C4-2B (cell line): ENCODE measurements around the gene DNAJC9.

ENCODE experiments used
- H3K27ac ChIP-seq: fragments of 450-650 bp; 2 replicates; pipeline ENCODE4 v1.5.1; 2017
- ZFX ChIP-seq: fragments of 450-650 bp; IDR thresholded peaks from 2 replicates; pipeline ENCODE4 v1.6.1; 2017
- TF ChIP-seq, protein P1 (sequence below): fragments of 450-650 bp; conservative IDR thresholded peaks from 2 replicates; pipeline ENCODE4 v1.5.1; 2017; ENCODE audit warnings: mild to moderate bottlenecking

Gene DNAJC9

DNA sequence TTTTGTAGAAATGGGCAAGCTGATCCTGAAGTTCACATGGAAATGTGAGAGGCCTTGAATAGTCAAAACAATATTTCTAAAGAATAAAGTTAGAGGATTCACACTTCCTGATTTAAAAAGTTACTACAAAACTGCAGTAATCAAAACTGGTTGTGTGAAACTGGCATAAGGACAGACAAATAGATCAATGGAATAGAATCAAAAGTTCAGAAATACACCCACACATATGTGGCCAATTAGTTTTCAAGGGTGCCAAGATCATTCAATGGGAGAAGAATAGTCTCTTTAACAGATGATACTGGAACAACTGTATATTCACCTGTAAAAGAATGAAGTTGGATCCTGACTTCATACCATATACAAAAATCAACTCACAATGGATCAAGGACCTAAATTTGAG is 27.7 kb downstream of the DNAJC9 start:
- TF ChIP-seq, protein P1, sequence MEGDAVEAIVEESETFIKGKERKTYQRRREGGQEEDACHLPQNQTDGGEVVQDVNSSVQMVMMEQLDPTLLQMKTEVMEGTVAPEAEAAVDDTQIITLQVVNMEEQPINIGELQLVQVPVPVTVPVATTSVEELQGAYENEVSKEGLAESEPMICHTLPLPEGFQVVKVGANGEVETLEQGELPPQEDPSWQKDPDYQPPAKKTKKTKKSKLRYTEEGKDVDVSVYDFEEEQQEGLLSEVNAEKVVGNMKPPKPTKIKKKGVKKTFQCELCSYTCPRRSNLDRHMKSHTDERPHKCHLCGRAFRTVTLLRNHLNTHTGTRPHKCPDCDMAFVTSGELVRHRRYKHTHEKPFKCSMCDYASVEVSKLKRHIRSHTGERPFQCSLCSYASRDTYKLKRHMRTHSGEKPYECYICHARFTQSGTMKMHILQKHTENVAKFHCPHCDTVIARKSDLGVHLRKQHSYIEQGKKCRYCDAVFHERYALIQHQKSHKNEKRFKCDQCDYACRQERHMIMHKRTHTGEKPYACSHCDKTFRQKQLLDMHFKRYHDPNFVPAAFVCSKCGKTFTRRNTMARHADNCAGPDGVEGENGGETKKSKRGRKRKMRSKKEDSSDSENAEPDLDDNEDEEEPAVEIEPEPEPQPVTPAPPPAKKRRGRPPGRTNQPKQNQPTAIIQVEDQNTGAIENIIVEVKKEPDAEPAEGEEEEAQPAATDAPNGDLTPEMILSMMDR = no peak
- no peak overlapping the region for H3K27ac ChIP-seq

DNA sequence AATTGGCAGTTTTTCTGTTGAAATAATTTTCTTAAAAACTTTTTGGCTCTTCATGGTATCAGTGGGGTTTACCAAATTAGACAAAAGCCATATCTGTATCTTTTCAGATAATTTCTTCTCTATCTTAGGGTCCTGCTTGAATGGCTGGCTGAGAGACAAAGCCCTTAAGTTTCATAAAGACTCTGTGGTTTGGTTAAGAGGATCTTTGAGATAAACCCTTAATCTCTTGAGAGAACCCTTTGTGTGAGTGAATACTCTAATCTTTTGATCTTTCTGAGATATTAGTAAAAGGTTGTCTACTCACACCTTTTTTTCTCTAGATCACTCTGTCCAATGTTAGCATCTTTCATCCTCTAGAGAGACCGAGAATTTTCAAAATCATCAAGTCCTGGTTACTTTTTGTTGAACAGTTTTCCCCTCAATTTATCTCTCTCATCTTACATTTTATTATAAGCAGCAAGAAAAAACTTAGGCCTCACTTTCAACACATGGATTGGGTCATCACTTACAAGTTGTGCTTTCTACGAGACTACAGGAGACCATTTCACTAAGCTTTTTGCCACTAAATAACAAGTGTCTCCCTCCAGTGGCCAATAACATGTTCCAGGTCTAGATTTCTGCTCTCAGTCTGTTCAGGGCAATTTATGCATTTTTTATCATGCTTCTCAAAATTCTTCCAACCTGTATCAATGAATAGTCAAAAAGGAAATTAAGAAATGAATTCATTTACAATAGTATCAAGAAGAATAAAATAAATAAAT is 28.4 kb downstream of the DNAJC9 start:
- no peak overlapping the region for H3K27ac ChIP-seq
- no peak for TF ChIP-seq ZFX
- TF ChIP-seq, protein P1 = peak; percentile 66

DNA sequence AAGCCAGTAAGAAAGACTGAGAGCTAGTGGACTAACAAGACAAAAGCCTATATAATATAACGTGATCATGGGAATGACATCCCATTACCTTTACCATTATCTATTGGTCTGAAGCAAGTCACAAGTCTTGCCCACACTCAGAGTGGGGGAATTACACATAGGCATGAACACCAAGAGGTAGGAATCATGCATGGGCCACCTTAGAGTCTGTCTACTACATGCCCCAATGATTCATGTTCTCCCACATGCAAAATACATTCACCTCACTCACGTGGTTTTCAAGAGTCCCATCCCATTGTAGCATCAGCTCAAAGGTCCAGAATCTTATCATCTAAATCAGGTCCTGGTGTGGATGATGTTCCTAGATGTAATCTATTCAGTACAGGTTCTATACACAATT is 29.4 kb downstream of the DNAJC9 start:
- H3K27ac ChIP-seq = no peak overlapping the region
- no peak for TF ChIP-seq ZFX
- TF ChIP-seq, protein P1 = no peak

DNA sequence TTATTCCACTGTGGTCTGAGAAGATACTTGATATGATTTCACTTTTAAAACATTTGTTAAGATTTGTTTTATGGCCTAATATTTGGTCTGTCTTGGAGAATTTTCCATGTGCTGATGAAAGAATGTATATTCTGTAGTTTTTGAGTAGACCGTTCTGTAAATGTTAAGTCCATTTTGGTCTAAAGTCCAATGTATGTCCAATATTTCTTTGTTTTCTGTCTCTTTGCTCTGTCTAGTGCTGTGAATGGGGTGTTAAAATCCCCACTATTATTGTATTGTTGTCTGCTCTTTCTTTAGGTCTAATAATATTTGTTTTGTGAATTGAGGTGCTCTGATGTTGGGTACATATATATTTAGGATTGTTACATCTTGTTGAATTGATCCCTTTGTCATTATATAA is 31.3 kb downstream of the DNAJC9 start:
- TF ChIP-seq, protein P1 = no peak
- no peak for TF ChIP-seq ZFX
- H3K27ac ChIP-seq = no peak overlapping the region

DNA sequence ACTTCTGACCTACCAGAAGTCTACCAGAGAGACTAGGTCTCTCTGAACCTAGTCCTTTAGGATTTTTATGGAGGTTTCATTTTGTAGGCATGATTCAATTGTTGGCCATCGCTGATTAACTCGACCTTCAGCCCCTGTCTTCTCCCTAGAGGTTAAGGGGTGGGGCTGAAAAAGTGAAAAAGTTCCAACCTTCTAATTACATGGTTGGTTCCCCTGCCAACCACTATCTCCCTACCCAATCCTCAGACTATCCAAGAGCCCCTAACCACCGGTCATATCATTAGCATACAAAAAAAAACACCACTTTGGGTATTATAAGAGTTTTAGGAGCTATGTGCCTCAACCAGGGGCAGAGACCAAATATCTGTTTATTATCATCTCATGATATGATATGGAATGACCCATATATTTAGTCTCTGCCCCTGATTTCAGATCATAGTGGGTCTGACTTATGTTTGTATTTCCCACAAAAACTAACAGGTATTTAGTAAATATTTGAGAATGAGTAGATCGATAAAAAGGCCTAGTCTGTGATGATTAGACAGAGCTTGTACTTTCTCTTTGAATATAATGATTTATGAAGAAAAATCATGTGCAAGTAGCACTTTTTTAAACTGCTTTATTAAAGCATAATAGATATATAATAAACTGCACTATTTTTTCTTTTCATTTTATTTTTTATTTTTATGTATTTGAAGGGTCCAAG is 35.8 kb downstream of the DNAJC9 start:
- H3K27ac ChIP-seq = no peak overlapping the region
- TF ChIP-seq, protein P1 = no peak
- no peak for TF ChIP-seq ZFX

DNA sequence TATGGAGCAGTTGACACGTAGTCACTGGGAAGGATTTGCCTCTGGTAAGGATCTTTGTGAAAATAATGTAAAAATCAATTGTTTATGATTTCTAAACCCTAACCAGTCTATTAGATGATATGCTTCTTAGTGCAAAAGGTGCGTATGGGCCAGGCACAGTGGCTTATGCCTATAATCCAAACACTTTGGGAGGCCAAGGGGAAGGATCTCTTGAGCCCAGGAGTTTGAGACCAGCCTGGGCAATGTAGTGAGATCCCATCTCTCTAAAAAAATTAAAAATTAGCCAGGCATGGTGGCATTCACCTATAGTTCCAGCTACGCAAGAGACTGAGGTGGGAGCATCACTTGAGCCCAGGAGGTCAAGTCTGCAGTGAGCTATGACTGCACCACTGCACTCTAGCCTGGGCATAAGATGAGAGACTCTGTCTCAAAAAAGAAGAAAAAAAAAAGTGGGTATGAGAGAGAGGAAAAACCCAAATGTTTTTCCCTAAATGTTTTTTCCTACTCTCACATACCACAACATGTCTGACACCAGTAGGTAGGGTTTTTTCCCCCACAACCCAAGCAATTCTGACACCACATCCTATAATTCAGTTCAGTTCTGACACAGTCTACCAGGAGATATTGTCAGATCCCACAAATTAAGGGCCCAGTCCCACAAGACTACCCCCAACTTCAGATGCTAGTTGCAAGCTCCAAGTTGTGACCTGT is 36.5 kb downstream of the DNAJC9 start:
- TF ChIP-seq ZFX = no peak
- TF ChIP-seq, protein P1 = no peak

DNA sequence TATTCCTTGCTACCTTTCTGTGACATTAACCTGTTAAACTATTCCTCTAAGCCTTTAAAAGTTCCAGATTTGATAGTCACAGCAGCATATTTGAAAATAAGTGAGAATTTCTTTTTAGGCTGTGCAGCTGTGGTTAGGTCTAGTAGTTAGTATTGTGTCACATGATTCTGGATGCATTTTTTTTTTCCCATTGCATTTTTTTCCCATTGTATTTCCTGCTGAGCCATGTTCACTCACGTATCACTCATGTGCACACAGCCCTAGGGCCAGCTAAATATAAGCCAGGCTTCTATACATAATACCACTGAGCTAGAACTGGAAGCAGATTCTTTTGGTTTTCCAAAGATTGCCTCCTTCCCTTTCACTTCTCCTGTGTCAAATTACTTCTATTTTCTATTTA is 37.4 kb downstream of the DNAJC9 start:
- no peak overlapping the region for H3K27ac ChIP-seq
- TF ChIP-seq ZFX = no peak

More for the DNA sequence above, 36.5 kb downstream of the DNAJC9 start:
- H3K27ac ChIP-seq = no peak overlapping the region
